22Rv1 (cell line): ENCODE results near the gene SRRD.

Experiments used
- ZFX ChIP-seq: fragments of 450-650 bp; IDR thresholded peaks from 2 replicates; pipeline ENCODE4 v1.6.1; 2017; ENCODE audit warnings: antibody characterized with exemption, borderline replicate concordance
- TF ChIP-seq, protein P1 (sequence below): fragments of 450-650 bp; IDR thresholded peaks from 2 replicates; pipeline ENCODE4 v1.5.1; 2017; ENCODE audit warnings: mild to moderate bottlenecking

GRCh38 chr22:26522012-26522411, 38.3 kb downstream of the SRRD start:
- TF ChIP-seq, protein P1, sequence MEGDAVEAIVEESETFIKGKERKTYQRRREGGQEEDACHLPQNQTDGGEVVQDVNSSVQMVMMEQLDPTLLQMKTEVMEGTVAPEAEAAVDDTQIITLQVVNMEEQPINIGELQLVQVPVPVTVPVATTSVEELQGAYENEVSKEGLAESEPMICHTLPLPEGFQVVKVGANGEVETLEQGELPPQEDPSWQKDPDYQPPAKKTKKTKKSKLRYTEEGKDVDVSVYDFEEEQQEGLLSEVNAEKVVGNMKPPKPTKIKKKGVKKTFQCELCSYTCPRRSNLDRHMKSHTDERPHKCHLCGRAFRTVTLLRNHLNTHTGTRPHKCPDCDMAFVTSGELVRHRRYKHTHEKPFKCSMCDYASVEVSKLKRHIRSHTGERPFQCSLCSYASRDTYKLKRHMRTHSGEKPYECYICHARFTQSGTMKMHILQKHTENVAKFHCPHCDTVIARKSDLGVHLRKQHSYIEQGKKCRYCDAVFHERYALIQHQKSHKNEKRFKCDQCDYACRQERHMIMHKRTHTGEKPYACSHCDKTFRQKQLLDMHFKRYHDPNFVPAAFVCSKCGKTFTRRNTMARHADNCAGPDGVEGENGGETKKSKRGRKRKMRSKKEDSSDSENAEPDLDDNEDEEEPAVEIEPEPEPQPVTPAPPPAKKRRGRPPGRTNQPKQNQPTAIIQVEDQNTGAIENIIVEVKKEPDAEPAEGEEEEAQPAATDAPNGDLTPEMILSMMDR = no peak
- TF ChIP-seq ZFX = no peak
